CD4-positive, alpha-beta T cell treated with Interleukin-6 for 4 hours (primary cell): ENCODE results near the gene ARID1B.
A peak's percentile ranks its signal among the peaks of the same experiment; 100 is the strongest.

Experiments used
- DNase-seq: peaks from one replicate; pipeline ENCODE4 v3.0.0-alpha.2; 2020; ENCODE audit warnings: mixed read lengths

Gene ARID1B

DNA sequence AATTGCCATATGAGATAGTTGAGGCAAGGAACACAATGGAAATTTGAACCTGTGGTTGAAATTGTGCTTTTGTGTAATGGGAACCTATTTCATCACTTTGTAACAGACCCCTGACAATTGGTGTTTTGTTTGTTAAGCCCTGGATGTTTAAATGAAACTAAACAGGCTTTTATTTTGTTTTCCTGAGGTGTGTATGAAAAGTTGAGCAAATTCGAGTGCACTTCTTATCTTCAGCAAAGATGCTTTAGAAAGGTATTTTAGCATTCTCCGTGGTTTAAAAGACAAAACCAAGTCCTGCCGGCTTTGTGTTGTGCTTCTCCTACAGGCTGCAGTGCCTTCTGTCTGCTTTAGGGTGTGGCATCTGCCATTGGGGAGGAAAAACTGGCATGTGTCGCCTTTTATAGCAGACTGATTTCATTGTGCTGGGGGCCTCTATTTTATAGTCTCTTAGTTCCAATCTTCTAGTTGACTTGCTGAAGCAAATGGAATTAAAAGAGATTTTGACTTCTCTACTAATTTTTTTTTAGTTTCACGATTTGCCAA lies 2.2 kb upstream of the ARID1B start:
- no peak for DNase-seq

DNA sequence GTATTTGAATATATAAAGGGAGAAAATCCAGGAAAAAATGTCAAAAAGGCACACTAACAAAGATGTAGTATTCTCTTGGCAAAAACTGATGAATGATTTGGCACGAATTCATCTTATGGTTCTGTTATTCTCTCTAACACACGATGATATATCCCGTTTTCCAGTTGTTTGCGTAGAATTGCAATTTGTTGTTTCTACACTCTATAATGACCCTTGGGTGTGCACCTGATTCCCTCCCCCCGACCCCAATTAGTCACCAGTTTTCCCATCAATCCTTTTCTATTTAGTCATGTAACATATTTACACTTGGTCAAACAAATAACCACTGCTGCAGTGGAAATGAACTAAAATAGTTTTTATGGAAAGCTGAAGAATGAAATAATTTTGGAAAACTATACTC lies 1.5 kb upstream of the ARID1B start:
- DNase-seq, result no peak

DNA sequence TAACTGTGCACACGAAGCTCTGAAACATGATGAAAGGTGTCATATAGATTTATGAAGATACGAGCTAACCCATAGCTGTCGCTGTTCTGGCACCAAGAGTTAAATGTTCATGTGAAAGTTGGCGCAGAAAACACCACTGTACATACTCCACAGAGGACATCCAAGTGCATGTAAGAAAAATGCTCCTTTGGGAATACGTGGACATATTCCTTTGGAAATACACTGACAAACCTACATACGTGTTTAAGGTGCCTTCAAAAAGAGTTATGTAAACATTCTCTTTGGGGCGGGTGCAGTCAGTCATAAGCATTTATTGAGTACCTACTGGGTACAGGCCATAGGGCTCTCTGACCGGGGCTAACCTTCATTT lies 723 bp upstream of the ARID1B start:
- DNase-seq, result peak; percentile 43

DNA sequence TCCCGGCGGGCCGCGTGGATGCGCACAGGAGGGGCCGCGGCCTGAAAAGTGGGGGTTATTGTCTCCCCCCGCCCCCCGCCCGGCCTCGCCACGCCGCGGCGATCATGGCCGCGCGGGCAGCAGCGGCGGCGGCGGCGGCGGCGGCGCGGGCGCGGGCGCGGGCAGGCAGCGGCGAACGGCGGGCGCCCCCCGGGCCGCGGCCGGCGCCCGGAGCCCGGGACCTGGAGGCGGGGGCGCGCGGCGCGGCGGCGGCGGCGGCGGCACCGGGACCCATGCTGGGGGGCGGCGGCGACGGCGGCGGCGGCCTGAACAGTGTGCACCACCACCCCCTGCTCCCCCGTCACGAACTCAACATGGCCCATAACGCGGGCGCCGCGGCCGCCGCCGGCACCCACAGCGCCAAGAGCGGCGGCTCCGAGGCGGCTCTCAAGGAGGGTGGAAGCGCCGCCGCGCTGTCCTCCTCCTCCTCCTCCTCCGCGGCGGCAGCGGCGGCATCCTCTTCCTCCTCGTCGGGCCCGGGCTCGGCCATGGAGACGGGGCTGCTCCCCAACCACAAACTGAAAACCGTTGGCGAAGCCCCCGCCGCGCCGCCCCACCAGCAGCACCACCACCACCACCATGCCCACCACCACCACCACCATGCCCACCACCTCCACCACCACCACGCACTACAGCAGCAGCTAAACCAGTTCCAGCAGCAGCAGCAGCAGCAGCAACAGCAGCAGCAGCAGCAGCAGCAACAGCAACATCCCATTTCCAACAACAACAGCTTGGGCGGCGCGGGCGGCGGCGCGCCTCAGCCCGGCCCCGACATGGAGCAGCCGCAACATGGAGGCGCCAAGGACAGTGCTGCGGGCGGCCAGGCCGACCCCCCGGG lies 637 bp downstream of the ARID1B start:
- peak; percentile 71 for DNase-seq

DNA sequence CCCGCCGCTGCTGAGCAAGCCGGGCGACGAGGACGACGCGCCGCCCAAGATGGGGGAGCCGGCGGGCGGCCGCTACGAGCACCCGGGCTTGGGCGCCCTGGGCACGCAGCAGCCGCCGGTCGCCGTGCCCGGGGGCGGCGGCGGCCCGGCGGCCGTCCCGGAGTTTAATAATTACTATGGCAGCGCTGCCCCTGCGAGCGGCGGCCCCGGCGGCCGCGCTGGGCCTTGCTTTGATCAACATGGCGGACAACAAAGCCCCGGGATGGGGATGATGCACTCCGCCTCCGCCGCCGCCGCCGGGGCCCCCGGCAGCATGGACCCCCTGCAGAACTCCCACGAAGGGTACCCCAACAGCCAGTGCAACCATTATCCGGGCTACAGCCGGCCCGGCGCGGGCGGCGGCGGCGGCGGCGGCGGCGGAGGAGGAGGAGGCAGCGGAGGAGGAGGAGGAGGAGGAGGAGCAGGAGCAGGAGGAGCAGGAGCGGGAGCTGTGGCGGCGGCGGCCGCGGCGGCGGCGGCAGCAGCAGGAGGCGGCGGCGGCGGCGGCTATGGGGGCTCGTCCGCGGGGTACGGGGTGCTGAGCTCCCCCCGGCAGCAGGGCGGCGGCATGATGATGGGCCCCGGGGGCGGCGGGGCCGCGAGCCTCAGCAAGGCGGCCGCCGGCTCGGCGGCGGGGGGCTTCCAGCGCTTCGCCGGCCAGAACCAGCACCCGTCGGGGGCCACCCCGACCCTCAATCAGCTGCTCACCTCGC lies 1.5 kb downstream of the ARID1B start:
- peak; percentile 59 for DNase-seq

DNA sequence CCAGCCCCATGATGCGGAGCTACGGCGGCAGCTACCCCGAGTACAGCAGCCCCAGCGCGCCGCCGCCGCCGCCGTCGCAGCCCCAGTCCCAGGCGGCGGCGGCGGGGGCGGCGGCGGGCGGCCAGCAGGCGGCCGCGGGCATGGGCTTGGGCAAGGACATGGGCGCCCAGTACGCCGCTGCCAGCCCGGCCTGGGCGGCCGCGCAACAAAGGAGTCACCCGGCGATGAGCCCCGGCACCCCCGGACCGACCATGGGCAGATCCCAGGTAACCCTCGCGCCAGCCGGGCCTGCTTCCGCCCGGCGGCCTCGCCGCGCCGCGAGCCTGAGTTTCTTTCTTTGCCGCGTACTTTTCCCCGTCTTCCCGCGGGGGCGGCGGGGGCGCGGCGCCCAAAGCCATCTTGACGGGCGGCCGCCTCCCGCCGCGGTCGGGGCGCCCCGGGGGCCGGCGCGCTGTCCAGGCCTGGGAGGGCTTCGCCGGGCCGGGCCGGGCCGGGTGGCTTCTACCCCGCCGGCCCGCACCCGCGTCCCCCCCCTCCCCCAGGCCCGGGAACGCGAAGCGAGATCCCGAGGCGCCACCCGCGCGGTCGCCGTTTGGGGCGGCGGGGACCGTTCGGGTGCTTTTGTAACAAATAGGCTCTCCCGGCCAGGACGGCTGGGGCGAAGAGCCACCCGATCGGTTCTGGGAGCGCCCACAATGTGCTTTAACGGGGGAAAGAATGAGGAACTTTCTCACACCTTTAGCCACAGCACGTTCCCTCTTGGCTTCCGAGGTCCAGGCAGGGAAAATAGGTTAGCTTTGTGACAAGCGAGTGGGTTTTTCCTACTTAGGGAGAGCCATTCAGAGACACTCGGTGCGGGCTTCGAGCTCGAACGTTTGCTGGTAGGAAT lies 2.3 kb downstream of the ARID1B start:
- peak; percentile 60 for DNase-seq

DNA sequence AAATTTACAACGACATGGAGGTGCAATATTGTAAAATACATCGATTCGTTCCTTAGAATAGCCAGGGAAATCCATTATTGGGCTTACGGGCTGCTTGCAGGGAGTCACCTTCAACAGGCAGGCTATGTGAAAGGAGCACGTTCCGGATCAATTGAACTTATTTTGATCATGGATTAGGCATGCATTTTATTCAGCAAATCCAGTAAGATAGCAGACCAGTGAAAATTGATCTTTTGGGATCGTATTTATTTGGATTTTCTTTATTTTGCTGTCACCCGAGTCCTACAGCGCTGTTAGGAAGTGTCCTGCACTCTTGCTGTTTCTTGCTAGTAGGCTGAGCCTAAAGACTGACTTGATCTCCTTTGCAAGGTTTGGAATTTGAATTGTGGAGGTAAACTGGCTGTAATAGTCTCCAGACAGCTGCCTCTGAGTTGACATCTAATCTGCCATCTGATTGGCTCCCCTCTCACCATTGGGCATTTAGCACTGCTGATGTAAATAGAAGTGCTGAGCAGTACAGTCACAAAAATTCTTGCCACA lies 3.0 kb downstream of the ARID1B start:
- DNase-seq, result peak; percentile 62

DNA sequence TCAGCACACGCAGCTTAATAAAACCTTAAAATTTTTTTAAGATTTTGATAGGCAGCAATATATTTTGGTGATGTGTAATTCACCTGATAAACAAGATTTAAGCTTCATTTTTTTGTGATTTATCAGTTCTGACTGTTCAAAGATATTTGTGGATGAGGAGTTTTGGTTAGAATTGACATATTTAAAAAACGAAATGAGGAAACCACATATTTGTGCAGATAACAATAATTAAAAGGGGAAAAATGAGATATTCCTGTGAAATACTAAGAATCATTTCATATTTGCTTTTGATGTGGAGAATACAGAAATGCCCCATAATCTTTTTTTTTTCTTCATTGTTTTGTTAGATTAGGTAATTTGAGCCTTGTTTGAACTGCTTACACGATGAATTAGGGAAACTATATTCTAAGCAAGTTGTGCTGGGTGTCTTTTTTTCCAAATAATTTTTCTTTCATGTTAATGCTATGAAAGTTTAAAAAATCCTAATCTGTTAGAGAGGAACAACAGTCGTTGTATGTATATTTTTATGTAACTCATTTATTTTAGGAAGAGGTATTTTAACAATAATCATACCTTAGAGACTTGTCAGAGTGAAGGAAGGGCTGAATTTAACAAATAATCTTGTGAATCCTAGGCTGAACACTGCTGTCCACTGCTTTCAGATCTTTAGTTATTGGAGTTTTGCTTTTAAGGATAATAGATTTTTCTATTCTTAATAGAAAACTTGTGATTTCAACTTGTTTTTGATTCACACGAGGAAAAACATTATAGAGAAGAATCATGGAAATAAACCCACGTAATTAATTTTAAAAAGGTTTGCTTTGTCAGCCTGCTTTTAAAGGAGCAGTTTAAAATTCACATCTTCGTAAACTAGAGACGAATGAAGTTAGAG lies 4.0 kb downstream of the ARID1B start:
- DNase-seq, result no peak

DNA sequence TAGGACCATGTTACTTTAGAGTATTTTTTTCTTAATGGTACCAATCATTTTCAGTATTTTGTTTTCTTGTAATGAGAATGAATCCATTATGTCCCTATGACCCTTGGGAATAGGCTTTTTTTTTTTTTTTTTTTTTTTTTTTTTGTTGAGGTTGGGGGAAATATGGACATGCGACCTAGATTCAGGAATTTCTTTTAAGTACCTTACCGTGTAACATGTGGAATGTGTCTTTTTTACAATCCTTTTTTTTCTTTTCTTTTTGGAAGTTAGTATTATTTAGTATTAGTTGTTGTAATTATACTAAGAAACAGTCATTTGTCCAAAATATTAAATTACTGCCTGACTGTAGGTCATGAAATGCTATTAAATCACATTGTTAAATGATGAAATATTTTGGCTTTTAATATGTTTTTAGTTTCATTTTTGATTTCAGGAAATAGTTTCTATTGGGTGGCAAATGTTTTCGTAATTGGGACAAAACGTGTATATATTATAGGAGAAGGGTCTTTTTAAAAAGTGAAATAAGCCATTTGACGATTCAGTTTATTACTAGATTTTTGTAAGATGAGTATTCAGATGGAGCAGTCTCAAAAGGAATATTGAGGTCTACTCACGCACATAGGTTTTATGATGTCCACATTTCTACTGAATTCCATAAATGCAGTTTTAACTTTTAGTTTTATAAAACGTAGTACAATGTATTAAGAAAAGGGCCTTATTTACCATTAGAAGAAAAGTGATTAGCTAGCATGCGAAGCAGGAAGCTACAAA lies 4.9 kb downstream of the ARID1B start:
- no peak for DNase-seq

DNA sequence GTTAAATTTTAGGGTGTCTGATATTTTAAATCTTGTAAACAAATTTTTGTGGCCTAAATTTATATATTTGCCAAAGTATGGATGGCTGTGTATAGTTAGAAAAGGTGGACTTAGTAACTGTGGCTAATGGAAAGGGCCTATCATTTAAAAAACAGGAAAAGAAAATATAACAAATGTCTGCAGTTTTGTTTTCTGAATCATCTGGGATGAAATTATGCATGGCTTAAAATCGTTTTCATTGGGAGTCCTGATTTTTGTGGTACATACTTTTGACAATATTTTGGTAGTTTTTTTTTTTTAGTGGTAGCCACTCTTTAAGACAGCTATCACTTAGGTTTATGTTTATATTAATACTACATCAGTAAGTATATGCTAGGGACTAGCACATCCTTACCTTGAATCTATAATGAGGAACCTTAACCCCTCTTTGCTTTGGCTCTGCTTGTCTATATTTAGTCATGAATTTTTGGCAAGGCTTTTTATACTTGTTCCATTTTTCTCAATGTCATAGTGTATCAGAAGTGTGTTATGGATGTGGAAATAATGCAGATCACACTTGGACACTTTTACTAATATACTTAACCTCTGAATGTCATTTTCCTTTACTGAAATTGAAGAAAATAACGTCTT lies 5.6 kb downstream of the ARID1B start:
- no peak for DNase-seq

DNA sequence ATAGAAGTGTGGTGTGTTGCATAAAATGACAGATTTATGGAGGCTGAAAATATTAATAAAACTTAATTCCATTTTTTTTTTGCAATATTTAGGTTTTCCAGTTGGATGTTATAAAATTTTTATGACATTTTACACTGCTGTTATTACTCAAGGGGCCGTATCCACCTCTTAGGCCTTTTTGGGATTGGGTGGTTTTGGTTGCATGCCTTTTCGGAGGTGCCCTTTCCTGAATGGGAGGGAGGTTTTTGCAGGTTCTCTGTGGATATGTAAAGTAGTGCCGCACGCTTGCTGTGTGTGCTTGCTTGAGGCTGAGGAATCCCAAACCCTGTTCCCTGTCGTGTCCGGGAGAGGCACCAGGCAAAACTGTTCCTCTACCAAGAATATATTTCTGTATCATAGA lies 6.8 kb downstream of the ARID1B start:
- no peak for DNase-seq

DNA sequence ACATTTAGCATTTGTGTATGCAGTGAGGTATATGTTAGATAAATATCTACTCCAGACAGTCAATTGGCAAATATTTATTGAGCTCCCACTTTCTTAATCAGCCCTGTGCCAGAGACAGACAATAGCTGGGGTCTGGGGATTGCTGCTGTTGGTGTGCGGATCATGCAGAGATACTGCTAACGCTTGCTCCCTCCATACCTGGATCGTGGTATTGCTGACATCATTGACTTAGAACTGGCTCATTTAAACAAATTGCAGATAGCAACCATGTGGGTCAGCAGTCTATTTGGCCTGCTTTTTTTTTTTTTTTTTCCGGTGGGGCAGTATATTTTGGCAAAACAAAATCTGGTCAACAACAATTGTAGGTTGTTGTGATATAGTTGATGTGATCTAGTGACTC lies 9.5 kb downstream of the ARID1B start:
- DNase-seq, result no peak

DNA sequence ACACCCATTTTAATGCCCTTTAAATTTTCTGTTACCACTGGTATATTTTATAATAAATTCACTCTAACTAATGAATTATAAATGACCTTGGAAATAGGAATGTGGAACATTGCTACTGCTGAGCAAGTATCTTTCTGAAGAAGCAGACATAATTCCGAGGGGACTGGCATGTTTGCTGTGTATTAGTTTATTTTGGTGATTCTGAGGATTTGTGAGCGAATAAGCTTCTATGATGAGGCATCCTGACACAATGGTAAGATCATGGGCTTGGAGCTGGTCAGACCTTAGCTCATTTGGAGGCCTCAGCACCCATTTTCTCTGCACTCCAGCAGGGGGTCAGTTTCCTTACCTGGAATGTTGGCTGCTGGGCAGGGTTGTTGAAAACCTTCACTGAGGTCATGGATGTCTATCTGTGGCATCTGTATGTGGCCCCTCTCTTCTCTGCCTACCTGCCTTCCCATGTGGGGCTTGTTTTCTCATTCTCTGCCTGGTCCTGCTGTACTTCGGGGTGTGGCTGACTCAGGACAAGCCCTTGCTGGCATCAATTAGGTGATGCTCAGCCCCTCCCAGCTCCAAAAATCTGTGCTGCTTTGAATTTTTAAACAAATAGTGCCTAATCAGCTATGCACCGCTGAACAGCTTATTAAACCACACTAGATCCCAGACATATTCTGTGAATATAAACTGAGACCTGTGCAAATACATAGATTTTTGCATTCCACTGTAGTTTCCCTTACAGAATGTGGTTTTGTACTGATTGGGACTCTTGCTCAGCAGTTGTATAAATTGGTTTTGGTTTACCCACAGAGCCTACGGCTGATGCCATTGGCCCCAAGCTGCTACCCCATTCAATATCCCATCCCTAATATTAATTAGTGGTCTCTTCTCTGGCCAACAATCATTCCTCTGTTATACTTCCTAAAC lies 10.7 kb downstream of the ARID1B start:
- no peak for DNase-seq

DNA sequence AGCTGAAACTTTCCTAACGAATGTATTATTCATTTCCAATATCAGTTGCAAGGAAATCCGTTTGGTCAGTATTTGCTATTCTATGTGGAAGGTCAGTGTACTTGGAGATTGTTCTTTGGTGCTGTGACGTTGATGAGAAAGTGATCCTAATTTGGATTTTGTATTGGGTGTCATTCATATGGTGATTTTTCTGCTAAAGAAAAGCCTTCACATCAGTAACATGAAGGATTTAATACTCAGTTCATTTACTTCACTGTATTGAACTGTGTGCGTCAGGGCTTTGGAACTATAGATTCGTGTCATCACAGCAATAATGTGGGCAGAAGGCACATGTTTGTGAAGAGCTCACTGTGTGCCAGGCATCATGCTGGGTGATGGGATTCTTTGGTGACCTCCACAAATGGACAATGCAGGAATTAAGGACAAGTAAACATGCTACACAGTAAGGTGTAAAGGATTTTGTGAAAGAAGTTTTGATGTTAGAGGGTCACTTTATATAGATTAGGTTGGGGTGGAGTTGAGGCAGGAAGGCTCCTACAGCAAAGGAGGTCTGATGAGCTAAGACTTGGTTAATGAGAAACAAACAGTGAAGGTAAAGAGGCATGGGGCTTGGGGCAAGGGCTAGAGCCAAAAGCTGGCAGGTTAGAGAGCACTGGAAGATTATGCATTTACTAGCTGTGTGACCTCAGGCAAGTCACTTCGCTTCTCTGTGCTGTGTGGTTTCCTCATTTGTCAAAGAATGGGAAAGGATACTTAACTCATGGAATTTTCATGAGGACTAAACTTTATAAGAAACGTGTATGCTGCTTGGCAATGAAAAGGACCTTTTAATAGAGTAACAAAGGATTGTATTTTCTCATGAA lies 12.1 kb downstream of the ARID1B start:
- DNase-seq, result no peak

DNA sequence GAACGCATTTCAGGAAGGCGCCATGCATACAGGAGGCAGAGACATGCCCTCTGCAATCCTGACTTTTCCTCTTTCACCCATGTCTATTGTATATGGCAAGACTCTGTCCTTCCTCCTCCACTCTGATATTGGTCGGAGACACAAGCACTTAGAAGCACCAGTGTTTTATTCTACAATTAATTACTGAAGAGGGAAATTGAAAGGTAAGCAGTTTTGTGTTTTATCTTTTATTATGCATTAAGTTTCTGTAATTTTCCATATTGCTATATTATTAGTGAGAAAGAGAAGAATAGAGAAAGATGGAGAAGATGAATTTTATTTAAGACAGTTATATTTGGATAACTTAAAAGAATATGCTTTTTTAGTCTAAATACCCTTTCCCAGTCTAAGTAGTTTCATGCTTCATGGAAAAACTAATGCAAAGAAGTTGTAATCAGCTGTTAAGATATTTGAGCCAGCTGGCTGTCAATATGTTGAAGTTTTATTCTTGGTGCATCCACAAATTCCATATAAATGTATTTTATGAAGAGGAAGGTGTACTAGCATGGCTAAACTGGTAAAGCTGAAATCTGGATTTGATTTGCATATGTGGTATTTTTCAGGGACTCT lies 13.6 kb downstream of the ARID1B start:
- DNase-seq, result no peak

DNA sequence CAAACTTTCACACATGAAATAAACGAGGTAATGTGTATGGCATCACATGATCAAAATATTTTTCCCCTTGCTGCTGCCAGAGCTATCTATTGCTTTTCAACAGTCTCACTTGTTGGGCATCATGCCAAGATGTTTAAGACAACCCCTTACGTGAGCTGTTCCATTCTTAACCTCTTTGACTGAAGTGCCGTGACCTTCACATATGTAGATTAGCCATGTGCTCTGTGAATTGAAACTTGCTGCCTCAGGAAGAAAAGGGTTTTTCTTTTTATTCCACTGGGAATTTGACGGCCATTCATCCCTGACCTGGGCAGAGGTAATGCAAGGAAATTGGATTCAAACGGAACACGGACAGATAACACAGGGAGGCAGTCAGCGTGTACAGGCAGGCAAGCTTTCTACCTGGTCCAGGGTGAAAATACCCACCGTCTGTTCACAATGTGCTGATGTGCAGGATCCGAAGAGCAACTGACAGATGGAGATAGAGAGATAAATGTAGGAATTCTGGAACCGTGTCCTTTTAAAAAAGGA lies 14.2 kb downstream of the ARID1B start:
- peak; percentile 43 for DNase-seq

DNA sequence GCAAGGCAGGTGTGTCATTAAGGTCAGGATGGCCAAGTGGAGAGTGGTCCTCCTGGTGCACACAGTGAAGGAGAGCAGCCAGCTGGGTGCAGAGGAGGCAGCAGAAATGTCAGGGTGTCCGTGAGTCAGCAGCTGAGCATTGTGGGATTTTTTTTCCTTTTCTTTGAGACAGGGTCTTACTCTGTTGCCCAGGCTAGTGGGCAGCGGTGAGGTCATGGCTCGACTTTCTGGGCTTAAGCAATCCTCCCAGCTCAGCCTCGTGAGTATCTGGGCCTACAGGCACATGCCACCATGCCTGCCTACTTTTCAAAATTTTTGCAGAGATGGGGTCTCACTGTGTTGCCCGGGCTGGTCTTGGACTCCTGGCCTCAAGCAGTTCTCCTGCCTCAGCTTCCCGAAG lies 16.0 kb downstream of the ARID1B start:
- no peak for DNase-seq
